Activated naive CD4-positive, alpha-beta T cell treated with anti-CD3 and anti-CD28 coated beads, Interleukin-2, amount 10 ng/mL, durations not matched to agents 7 days and 5 days (primary cell): Measurements from ENCODE around the gene LRRC8C.

Experiments
- CTCF ChIA-PET: fragments of 350-600 bp; sonication (Branson Sonifier 250); formaldehyde crosslinking; loops from one replicate; lab custom pipeline; 2021; ENCODE audit warnings: antibody characterized with exemption; lab: Charles Lee
- DNase-seq: peaks from one replicate; pipeline ENCODE4 v3.0.0-alpha.2; 2020
- H3K27ac Mint-ChIP-seq: one replicate; pipeline ENCODE4 v1.8.0; 2021; ENCODE audit warnings: mild to moderate bottlenecking, moderate library complexity, mixed read lengths
- H3K27me3 Mint-ChIP-seq: one replicate; pipeline ENCODE4 v1.8.0; 2021; ENCODE audit warnings: mild to moderate bottlenecking, mixed read lengths
- H3K36me3 Mint-ChIP-seq: one replicate; pipeline ENCODE4 v1.8.0; 2021; ENCODE audit warnings: mixed read lengths
- H3K4me1 Mint-ChIP-seq: one replicate; pipeline ENCODE4 v1.8.0; 2021; ENCODE audit warnings: mixed read lengths
- H3K4me3 Mint-ChIP-seq: one replicate; pipeline ENCODE4 v1.8.0; 2021; ENCODE audit warnings: mild to moderate bottlenecking, moderate library complexity, mixed read lengths
- H3K9me3 Mint-ChIP-seq: one replicate; pipeline ENCODE4 v1.8.0; 2021; ENCODE audit warnings: mixed read lengths

LRRC8C gene

DNA sequence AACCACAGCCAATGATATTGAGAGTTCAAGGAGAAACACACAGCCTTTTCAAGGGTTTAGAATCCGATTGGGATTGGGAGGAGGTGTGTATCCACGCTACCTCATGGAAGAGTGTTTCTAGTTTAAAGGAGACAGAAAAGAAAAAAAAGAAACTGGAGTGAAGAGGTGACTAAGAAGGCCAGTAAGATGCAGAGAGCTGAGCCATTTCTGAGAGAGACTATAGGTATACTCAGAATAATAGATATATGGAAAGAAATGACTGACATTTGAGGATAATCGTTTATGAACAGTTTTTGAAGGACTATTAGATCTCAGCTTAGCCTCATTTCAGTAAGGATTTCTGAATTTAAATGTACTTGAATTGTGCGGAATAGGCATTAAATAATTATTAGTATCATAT lies 42.8 kb downstream of the LRRC8C start:
- H3K9me3 Mint-ChIP-seq, result peaks cover 6% of the 10 kb centered on the region
- H3K27me3 Mint-ChIP-seq, result no peaks in the 10 kb centered on the region
- no peak overlapping the region for H3K27ac Mint-ChIP-seq
- H3K36me3 Mint-ChIP-seq, result peaks cover 73% of the 10 kb centered on the region
- H3K4me3 Mint-ChIP-seq, result no peak overlapping the region
- DNase-seq, result no peak
- peaks cover 62% of the 10 kb centered on the region for H3K4me1 Mint-ChIP-seq
- CTCF ChIA-PET, result no interaction called here

DNA sequence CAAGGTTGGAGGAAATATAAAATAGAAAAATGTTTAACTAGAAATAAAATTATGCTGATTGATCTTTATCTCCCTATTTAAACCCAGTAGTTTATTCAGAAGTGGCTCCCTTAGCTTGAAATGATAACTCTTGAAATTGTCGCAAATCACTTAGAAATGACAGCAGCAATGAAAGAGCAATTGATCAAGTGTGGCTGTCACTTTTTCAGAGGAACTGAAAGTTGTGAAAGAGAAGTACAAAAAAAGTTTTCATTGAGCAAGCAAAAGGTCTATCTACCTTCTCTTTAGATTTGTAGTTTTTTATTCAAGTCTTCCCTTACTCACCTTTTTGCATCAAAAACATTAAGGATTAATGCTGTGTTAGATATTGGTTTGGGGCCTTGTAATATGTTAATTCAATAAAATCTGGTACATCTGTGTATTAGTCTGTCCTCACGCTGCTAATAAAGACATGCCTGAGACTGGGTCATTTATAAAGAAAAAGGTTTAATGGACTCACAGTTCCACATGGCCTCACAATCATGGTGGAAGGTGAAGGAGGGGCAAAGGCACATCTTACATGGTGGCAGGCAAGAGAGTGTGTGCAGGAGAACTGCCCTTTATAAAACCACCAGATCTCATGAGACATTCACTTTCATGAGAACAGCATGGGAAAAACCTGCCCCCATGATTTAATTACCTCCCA lies 48.3 kb downstream of the LRRC8C start:
- Mint-ChIP-seq H3K4me3 (no peak overlapping the region), H3K27me3 (no peaks in the 10 kb centered on the region), H3K9me3 (peaks cover 11% of the 10 kb centered on the region), H3K36me3 (peaks cover 67% of the 10 kb centered on the region), H3K27ac (no peak overlapping the region), H3K4me1 (peaks cover 39% of the 10 kb centered on the region)
- CTCF ChIA-PET, result no interaction called here
- DNase-seq, result no peak

DNA sequence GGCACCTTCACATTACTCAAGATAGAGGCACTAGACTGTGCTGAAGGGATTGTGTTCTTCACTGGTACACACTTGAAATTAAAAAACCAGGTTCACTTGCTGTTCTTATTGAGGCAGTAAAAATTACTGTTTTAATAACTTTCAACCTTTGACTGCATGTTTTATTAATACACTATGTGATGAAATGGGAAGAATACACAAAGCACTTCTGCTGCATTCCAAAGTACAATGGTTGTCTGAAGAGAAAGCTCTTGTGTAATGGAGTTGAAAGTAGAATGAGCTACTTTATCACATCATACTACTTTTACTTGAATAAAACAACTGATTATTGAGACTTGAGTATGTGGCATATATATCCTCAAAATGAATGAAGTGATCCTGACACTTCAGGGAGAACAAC lies 49.7 kb downstream of the LRRC8C start:
- CTCF ChIA-PET, result interaction anchor here (0.7 kb wide), 1 partner anchor 12 kb away, joined by 3 read pairs; no protein-coding TSS in a partner anchor
- DNase-seq, result no peak
- Mint-ChIP-seq H3K9me3 (peaks cover 11% of the 10 kb centered on the region), H3K27me3 (no peaks in the 10 kb centered on the region), H3K36me3 (peaks cover 72% of the 10 kb centered on the region), H3K4me3 (no peak overlapping the region), H3K4me1 (peaks cover 36% of the 10 kb centered on the region), H3K27ac (no peak overlapping the region)

DNA sequence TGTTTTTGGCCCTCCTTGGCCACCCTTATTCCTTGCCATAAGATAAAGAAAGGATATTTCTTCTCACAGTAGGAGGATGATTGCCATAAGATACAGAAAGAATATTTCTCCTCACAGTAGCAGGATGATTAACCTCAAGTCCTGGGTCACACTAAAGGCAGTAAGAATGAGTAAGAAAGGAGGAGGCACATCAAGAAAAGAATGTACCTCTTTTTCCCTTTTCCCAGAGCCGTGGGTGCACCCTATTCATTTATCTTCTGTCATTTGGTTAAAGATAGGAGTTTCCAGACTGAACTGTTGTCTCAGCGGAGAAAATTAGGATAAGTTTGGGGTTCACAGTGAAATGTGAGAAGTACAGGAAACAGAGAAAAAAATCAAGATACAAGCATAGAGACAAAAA lies 52.5 kb downstream of the LRRC8C start:
- CTCF ChIA-PET, result no interaction called here
- Mint-ChIP-seq H3K27me3 (no peaks in the 10 kb centered on the region), H3K4me1 (peaks cover 33% of the 10 kb centered on the region), H3K36me3 (peaks cover 75% of the 10 kb centered on the region), H3K4me3 (no peak overlapping the region), H3K27ac (peak overlapping the region; percentile 58), H3K9me3 (peaks cover 5% of the 10 kb centered on the region)
- DNase-seq, result no peak

DNA sequence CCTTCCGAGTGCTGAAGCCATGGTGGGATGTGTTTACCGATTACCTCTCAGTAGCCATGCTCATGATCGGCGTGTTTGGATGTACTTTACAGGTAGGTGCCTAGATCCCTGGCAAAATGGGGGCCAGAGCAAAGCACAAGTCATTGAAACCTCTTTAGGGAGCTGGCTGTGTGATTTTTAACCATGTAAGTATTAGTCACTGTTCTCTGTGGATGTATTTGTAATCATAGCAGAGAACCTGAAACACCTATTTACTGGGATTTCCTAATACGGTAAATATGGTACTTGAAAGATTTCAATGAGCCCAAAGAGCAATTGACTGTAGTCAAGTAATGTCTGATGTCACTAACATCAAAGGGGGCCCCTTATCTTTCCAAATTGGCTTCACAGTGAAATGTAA lies 53.6 kb downstream of the LRRC8C start:
- Mint-ChIP-seq H3K36me3 (peaks cover 78% of the 10 kb centered on the region), H3K4me1 (peaks cover 38% of the 10 kb centered on the region)
- CTCF ChIA-PET, result interaction anchor here (0.8 to 1.3 kb wide), 3 partner anchors 16 to 76 kb away, joined by 3 read pairs; no protein-coding TSS in a partner anchor

DNA sequence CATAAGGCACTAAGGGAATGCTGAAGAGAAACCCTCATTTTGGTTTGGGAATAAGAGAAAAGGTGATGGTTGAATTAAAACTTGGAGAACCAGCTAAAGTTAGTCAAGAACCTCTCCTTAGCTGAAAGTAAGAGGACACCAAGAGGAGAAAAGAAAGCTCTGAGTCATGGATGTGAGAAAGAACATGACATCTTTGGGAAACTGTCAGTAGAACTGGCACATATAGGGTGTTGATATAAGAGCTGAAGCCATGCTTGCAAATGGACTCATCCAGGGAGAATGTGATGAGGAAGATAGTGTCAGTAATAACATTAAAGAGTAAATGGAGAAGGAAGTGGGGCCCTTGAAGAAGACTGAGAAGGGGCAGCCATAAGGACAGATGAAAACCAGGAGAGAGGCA lies 54.3 kb downstream of the LRRC8C start:
- H3K4me1 Mint-ChIP-seq, result peaks cover 43% of the 10 kb centered on the region
- no peak overlapping the region for H3K4me3 Mint-ChIP-seq
- CTCF ChIA-PET, result interaction anchor here (0.8 to 1.3 kb wide), 2 partner anchors 72 to 76 kb away, joined by 3 read pairs; no protein-coding TSS in a partner anchor
- H3K36me3 Mint-ChIP-seq, result peaks cover 80% of the 10 kb centered on the region
- no peak overlapping the region for H3K27ac Mint-ChIP-seq
- no peak for DNase-seq
- no peaks in the 10 kb centered on the region for H3K9me3 Mint-ChIP-seq
- H3K27me3 Mint-ChIP-seq, result no peaks in the 10 kb centered on the region

More for the DNA sequence above, 53.6 kb downstream of the LRRC8C start:
- H3K4me3 Mint-ChIP-seq, result no peak overlapping the region
- H3K27ac Mint-ChIP-seq, result no peak overlapping the region
- DNase-seq, result no peak
- no peaks in the 10 kb centered on the region for H3K27me3 Mint-ChIP-seq
- H3K9me3 Mint-ChIP-seq, result no peaks in the 10 kb centered on the region

DNA sequence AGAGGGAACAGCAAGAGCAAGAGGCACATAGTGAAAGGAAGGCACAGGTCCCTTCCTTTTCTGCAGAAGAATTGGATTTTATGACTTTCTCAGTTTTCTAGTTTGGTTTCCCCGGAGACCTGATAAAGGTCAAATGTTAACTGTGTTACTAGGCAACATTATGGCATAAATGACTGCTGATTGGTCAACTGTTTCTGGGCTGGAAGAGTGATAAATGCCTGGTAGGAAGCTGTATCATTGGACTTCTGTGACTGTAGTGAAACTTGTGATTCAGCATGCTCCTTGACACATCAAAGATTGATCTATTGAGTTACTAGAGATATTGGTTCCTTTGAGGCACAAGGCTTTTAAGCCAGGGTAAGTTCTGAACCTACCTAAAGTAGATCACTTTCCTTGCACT lies 55.7 kb downstream of the LRRC8C start:
- peak overlapping the region; percentile 6 for H3K27ac Mint-ChIP-seq
- peaks cover 56% of the 10 kb centered on the region for H3K4me1 Mint-ChIP-seq
- no peak for DNase-seq
- no peak overlapping the region for H3K4me3 Mint-ChIP-seq
- H3K36me3 Mint-ChIP-seq, result peaks cover 85% of the 10 kb centered on the region
- H3K9me3 Mint-ChIP-seq, result no peaks in the 10 kb centered on the region
- H3K27me3 Mint-ChIP-seq, result no peaks in the 10 kb centered on the region
- CTCF ChIA-PET, result interaction anchor here (0.5 kb wide), 1 partner anchor 9 kb away, joined by 3 read pairs; no protein-coding TSS in a partner anchor

DNA sequence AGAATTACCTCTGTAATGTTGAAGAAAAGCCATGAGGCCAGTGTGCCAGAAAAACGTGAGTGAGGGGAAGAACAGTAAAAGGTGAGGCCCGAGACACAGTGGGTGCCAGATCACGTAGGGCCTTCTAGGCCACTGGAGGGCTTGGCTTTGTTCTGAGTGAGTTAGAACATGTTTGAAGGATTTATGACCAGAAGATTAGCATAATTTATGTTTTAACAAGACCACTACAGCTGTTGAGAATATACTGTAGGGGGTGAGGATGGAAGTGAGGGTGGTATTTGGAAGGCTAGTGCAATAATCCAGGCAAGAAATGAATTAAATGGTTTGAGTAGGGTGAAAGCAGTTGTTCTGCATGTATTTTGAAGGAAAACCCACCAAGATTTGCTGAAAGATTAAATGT lies 56.3 kb downstream of the LRRC8C start:
- Mint-ChIP-seq H3K4me3 (no peak overlapping the region), H3K27ac (peak overlapping the region; percentile 24), H3K9me3 (no peaks in the 10 kb centered on the region), H3K36me3 (peaks cover 88% of the 10 kb centered on the region), H3K27me3 (no peaks in the 10 kb centered on the region), H3K4me1 (peaks cover 60% of the 10 kb centered on the region)
- DNase-seq, result no peak
- CTCF ChIA-PET, result no interaction called here

DNA sequence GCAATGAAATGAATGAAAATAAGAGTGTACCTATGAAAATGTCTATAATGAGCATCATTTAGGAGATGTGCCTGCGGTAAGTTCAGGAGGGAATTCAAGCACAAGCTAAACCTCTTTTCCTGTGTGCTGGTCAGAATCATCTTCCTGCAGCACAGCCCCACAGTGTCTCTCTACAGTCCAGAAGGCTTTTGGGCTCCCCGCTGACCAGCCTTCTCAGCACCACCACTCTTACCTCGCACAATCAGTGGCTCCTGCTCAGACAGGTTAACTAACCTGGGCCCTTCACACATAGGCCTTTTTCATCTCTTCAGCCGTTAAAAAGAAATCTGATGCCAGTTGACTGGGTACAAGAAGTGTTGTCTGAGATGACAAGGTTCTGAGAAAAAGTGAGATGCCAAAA lies 57.7 kb downstream of the LRRC8C start:
- H3K9me3 Mint-ChIP-seq, result no peaks in the 10 kb centered on the region
- H3K27ac Mint-ChIP-seq, result peak overlapping the region; percentile 58
- H3K27me3 Mint-ChIP-seq, result no peaks in the 10 kb centered on the region
- H3K4me3 Mint-ChIP-seq, result no peak overlapping the region
- no peak for DNase-seq
- CTCF ChIA-PET, result no interaction called here
- H3K36me3 Mint-ChIP-seq, result peaks cover 86% of the 10 kb centered on the region
- H3K4me1 Mint-ChIP-seq, result peaks cover 61% of the 10 kb centered on the region

DNA sequence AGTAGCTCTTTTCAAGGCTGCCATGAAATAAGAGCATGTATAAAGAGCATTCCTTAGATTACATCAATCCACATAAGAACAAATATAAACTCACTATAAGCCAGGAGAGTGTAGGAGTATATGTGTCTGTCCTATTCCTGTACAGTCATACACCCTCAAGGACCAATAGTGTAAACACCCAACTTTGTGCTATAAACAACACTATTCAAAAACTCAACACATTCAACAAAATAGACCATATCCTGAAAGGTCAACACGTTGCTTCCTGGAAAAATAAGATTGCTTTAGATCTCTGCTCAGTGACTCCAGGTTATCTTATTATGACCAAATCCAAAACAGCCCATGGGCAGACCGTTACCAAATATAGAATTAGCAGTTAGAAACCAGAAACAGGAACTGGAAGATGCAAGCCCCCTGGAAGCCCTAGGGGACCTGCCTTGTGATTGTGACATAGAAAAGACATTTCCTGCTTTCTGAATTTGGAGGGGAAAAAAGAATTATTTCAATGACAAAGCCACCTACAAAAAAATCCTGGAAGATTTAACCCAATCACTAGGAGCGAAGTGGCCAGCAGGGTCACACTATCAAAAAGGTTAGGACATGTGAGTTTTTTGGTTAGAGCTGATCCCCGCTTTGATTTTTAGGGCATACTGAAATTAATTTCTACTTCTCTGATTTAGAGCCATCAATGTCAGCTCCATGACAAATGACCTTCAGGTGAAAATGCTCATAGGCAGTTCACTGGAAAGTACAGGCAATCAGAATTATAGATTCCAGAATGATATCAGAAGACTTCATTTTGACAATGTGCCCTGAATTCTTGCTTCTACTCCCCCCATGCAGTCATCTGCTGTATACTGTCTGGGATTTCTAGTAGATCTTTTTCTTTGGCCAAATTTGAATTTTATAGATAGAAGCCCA lies 59.9 kb downstream of the LRRC8C start:
- CTCF ChIA-PET, result interaction anchor here (1.0 kb wide), 1 partner anchor 26 kb away, joined by 5 read pairs; no protein-coding TSS in a partner anchor
- H3K27ac Mint-ChIP-seq, result peak overlapping the region; percentile 56
- H3K4me1 Mint-ChIP-seq, result peaks cover 65% of the 10 kb centered on the region
- DNase-seq, result no peak
- no peak overlapping the region for H3K4me3 Mint-ChIP-seq
- no peaks in the 10 kb centered on the region for H3K27me3 Mint-ChIP-seq
- peaks cover 83% of the 10 kb centered on the region for H3K36me3 Mint-ChIP-seq
- no peaks in the 10 kb centered on the region for H3K9me3 Mint-ChIP-seq

DNA sequence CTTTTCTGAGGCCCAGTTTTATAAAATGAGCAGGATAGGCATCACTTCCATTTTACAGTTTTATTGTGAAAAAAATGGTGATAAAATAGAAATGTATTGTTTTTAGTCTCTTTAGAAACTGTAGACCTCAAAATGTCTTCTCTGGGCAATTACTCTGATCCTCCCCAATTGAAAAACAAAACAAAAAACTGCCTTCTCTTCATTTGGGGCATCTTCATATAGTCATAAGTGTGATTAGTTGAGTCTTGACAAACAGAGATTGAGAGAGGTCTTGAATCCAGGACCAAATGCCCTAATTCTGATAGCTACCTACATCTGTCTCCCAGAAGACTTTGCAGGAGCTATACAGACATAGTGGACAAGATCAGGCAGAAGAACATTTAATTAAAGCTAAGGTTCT lies 62.9 kb downstream of the LRRC8C start:
- Mint-ChIP-seq H3K9me3 (peaks cover 1% of the 10 kb centered on the region), H3K27me3 (no peaks in the 10 kb centered on the region), H3K4me1 (peaks cover 86% of the 10 kb centered on the region), H3K27ac (peak overlapping the region; percentile 29), H3K36me3 (peaks cover 84% of the 10 kb centered on the region), H3K4me3 (no peak overlapping the region)
- DNase-seq, result no peak
- CTCF ChIA-PET, result interaction anchor here (0.9 to 1.0 kb wide), 2 partner anchors 23 to 25 kb away, joined by 3 to 4 read pairs; no protein-coding TSS in a partner anchor

DNA sequence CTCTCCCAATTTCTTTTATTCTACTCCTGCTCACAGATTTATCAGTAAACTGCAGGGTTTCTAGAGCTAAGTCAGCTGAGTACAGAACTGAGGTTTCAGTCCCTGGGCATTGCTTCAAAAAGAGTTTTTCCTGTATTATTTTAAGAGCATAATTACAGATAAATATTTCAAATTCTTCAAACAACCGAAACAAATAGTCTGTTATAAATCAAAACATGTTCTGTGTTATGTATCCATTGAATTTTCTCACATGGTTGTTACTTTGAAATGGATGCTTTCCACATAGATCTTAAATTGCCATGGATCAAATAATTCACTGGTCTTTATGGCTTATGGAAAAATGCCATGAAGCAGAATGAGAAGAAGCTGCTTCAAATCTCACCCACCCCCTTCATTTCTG lies 64.5 kb downstream of the LRRC8C start:
- H3K27ac Mint-ChIP-seq, result peak overlapping the region; percentile 95
- no peak overlapping the region for H3K4me3 Mint-ChIP-seq
- peaks cover 1% of the 10 kb centered on the region for H3K9me3 Mint-ChIP-seq
- no peak for DNase-seq
- H3K36me3 Mint-ChIP-seq, result peaks cover 83% of the 10 kb centered on the region
- peaks cover 83% of the 10 kb centered on the region for H3K4me1 Mint-ChIP-seq
- CTCF ChIA-PET, result interaction anchor here (0.7 to 1.4 kb wide), 3 partner anchors 9 to 65 kb away, joined by 3 to 4 read pairs (median 3); no protein-coding TSS in a partner anchor
- H3K27me3 Mint-ChIP-seq, result no peaks in the 10 kb centered on the region

DNA sequence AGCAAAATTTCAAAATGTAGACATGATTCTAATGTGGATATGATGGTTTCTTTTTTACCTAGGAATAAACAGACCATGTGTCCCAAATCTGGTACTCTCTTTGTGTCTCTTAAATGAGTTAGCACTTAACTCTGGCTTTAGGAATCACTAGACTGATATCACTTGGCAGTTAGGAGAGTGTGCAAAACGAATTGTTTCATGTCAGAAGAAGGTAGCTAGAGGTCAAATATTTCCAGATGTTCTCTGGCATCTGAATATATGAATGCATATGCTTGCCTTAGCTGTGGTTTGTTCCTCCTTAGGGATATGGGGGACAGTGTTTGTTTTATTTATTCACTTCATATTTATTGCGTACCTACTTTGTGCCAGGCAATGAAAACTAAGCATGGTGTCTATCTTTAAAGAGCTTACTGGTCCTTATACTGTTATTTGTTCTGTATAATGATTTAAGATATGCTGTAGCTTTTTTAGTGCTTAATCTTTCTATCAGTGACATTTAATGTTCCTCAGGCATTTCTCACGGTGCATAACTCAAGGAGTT lies 65.2 kb downstream of the LRRC8C start:
- Mint-ChIP-seq H3K27ac (peak overlapping the region; percentile 95), H3K9me3 (peaks cover 1% of the 10 kb centered on the region), H3K4me1 (peaks cover 82% of the 10 kb centered on the region), H3K27me3 (no peaks in the 10 kb centered on the region), H3K36me3 (peaks cover 80% of the 10 kb centered on the region), H3K4me3 (no peak overlapping the region)
- CTCF ChIA-PET, result interaction anchor here (1.0 to 2.2 kb wide), 3 partner anchors 21 to 64 kb away, joined by 3 to 4 read pairs (median 4); no protein-coding TSS in a partner anchor
- DNase-seq, result no peak

DNA sequence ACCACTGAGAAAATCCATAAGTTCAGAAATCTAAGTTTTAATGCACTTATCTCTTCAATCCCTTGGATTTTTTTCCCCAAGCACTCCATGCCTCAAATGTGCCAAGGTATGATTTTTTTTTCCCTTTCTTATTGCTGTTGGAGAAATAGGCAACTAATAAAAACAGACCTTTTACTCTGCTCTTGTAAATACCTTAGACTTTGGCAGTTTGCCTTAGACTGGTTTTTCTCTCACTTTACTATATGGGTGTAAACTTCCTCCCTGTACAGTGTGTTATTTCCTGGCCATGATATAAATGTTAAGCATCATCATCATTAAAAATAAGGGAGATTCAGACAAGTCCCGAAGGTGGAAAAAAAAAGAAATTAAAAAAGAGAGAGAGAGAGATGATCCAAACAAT lies 65.7 kb downstream of the LRRC8C start:
- peaks cover 80% of the 10 kb centered on the region for H3K36me3 Mint-ChIP-seq
- DNase-seq, result no peak
- CTCF ChIA-PET, result interaction anchor here (1.0 to 2.2 kb wide), 4 partner anchors 20 to 64 kb away, joined by 3 to 4 read pairs (median 4); no protein-coding TSS in a partner anchor
- peak overlapping the region; percentile 95 for H3K27ac Mint-ChIP-seq
- peak overlapping the region; percentile 37 for H3K4me3 Mint-ChIP-seq
- peaks cover 82% of the 10 kb centered on the region for H3K4me1 Mint-ChIP-seq
- H3K27me3 Mint-ChIP-seq, result no peaks in the 10 kb centered on the region
- H3K9me3 Mint-ChIP-seq, result peaks cover 1% of the 10 kb centered on the region
